ENCODE measurements around the gene TKFC.

TKFC gene

GRCh38 chr11:61345954-61346843 is 13.2 kb downstream of the TKFC start:
- no peak for DNase-seq

GRCh38 chr11:61347916-61348461 is 15.0 kb downstream of the TKFC start:
- DNase-seq: no peak

- DNase-seq: no peak
Measured at GRCh38 chr11:61349189-61349751, 16.2 kb downstream of the TKFC start.

GRCh38 chr11:61349916-61350315 is 16.9 kb downstream of the TKFC start:
- DNase-seq: no peak

GRCh38 chr11:61350336-61350735 is 17.3 kb downstream of the TKFC start:
- DNase-seq: no peak

GRCh38 chr11:61350803-61351202 is 17.8 kb downstream of the TKFC start:
- no peak for DNase-seq

GRCh38 chr11:61352038-61352437 is 19.0 kb downstream of the TKFC start:
- no peak for DNase-seq

- no peak for DNase-seq
Measured at GRCh38 chr11:61353131-61354067, 20.4 kb downstream of the TKFC start.

GRCh38 chr11:61354208-61354607 is 21.2 kb downstream of the TKFC start:
- DNase-seq: no peak

- DNase-seq: no peak
Measured at GRCh38 chr11:61356706-61357105, 23.7 kb downstream of the TKFC start.

- DNase-seq: no peak
Measured at GRCh38 chr11:61357233-61357893, 24.3 kb downstream of the TKFC start.

GRCh38 chr11:61357894-61358239 is 24.8 kb downstream of the TKFC start:
- DNase-seq: no peak

GRCh38 chr11:61358566-61358965 is 25.5 kb downstream of the TKFC start:
- no peak for DNase-seq

- DNase-seq: no peak
Measured at GRCh38 chr11:61359516-61359915, 26.5 kb downstream of the TKFC start.

- DNase-seq: no peak
Measured at GRCh38 chr11:61361237-61361740, 28.3 kb downstream of the TKFC start.

GRCh38 chr11:61361741-61362541 is 28.9 kb downstream of the TKFC start, which contains the start of the genes CYB561A3 and TMEM138:
Gene CYB561A3 (minus strand): TSS chr11:61361882. CDS start chr11:61356713, 5,169 bp downstream.
Gene TMEM138 (plus strand): TSS chr11:61362374. CDS start chr11:61364391, 2,017 bp downstream.
- DNase-seq: peak; percentile 98

- no peak for DNase-seq
Measured at GRCh38 chr11:61362542-61362875, 29.5 kb downstream of the TKFC start.

GRCh38 chr11:61364012-61364675 is 31.1 kb downstream of the TKFC start:
- DNase-seq: no peak

GRCh38 chr11:61367406-61367805 is 34.4 kb downstream of the TKFC start:
- no peak for DNase-seq

- no peak for DNase-seq
Measured at GRCh38 chr11:61368646-61369045, 35.6 kb downstream of the TKFC start.

Measured in NCI-H1092 treated with DMSO at 0.1 percent for 48 hours (cell line).